Upper lobe of left lung (tissue), 4 donors: Measurements from ENCODE around the gene NKD2.

ENCODE experiments used
- EP300 ChIP-seq, 4 donors: sonication (generic); formaldehyde crosslinking; IDR thresholded peaks; one replicate each; pipeline ENCODE4 v1.5.1; 2017; ENCODE audit warnings: antibody characterized with exemption in 4 of 4, control low read depth in 2 of 4
- POLR2AphosphoS5 ChIP-seq, 2 donors: sonication (generic); formaldehyde crosslinking; IDR thresholded peaks; one replicate each; pipeline ENCODE4 v1.5.1; 2017; ENCODE audit warnings: antibody characterized with exemption in 2 of 2

DNA sequence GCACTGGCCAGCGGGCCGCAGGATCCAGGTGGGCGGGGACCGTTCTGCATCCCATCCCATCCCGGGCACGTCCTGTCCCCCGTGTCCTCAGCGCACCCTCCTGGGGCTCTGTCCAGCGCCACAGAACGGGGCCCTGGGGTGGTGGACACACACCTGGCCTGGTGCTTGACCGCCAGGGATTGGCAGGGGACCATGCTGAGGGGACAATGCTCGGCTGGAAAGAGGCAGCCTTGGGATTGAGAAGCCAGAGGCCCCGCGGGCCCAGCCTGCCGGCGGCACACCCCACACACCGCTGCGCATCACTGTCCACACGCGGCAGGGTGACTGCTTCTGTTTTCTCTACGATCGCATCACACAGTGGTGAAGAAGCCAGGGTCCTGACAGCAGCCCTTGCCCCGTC is 70.2 kb downstream of the NKD2 start:
- TF ChIP-seq POLR2AphosphoS5 (IDR thresholded peaks at IDR 0.05), result no peak
- TF ChIP-seq EP300 (IDR thresholded peaks at IDR 0.05), result no peak
